ENCODE data around the gene ZKSCAN1.

DNA sequence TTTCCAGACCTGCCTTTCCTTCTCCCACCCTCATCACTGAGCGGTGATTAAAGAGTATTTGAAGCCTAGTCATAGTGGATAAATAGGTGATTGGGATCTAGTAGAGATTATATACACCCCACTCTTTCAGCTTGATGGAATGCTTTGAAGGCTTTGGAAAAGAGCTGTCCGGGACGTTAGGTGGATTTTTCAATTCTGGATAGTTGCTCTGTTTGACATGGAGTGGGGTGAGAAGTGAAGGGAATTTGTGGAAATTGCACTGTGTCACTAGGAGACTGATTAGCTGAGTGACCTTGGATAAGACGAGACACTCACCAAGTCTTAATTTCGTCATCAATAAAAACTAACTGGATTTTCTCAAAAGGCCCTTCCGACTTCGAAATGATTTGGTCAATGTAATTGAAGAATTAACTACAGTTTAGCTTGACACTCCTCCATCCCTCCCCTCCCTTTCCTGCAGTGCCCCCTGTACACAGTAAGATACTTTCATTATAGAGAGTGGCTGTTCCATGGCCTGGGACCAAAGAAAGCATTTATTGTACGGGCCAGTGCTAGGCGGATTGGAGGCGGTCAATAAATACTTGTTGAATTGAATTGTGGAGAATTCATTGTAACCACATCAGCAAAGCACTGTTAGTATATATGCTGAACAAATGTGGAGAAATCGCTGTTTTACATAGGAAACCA is 962 bp downstream of the ZKSCAN1 start:
- no peak for TF ChIP-seq YY1 (IDR thresholded peaks at IDR 0.05; ENCODE audit: insufficient read depth, insufficient read length)
- TF ChIP-seq ZNF274 (IDR thresholded peaks at IDR 0.05; ENCODE audit: low read depth, low read length), result no peak
- no peak for TF ChIP-seq SUZ12 (IDR thresholded peaks at IDR 0.05; ENCODE audit: extremely low read depth, insufficient read depth, insufficient read length)
